H9 (cell line): Measurements from ENCODE around the gene TMPRSS2. TPM values are rescaled to one million over a fixed set of nuclear protein-coding genes. Genes with fewer than 3 reads are reported as not detected.

Experiments
- DNase-seq: peaks from one replicate; pipeline ENCODE4 v3.0.0-alpha.2; 2017
- H2AFZ ChIP-seq: one replicate; pipeline ENCODE4 v1.6.1; 2013; ENCODE audit warnings: mild to moderate bottlenecking, low read length, control low read depth, moderate library complexity
- H2AK5ac ChIP-seq: 2 replicates; pipeline ENCODE4 v1.6.1; 2013; ENCODE audit warnings: low read length, control low read depth, mixed read lengths; ENCODE audit not compliant: insufficient read length
- H2BK120ac ChIP-seq: one replicate; pipeline ENCODE4 v1.6.1; 2013; ENCODE audit warnings: low read depth, mild to moderate bottlenecking, low read length, control low read depth, inconsistent platforms; ENCODE audit not compliant: poor library complexity, severe bottlenecking
- H2BK12ac ChIP-seq: 2 replicates; pipeline ENCODE4 v1.6.1; 2013; ENCODE audit warnings: low read length, control low read depth, mixed read lengths, low read depth; ENCODE audit not compliant: insufficient read length
- H2BK15ac ChIP-seq: 2 replicates; pipeline ENCODE4 v1.6.1; 2013; ENCODE audit warnings: low read depth, low read length, control low read depth
- H2BK20ac ChIP-seq: one replicate; pipeline ENCODE4 v1.6.1; 2013; ENCODE audit warnings: low read depth, mild to moderate bottlenecking, low read length, control low read depth, inconsistent platforms; ENCODE audit not compliant: poor library complexity, severe bottlenecking
- H2BK5ac ChIP-seq: 2 replicates; pipeline ENCODE4 v1.6.1; 2013; ENCODE audit warnings: low read length, control low read depth, mixed read lengths; ENCODE audit not compliant: insufficient read length
- H3K14ac ChIP-seq: 2 replicates; pipeline ENCODE4 v1.6.1; 2013; ENCODE audit warnings: low read length, control low read depth; ENCODE audit not compliant: insufficient read depth
- H3K18ac ChIP-seq: 2 replicates; pipeline ENCODE4 v1.6.1; 2013; ENCODE audit warnings: low read depth, mild to moderate bottlenecking, mixed read lengths, low read length, control low read depth; ENCODE audit not compliant: insufficient read length
- H3K23ac ChIP-seq: 2 replicates; pipeline ENCODE4 v1.6.1; 2013; ENCODE audit warnings: low read length, control low read depth, mixed read lengths, low read depth; ENCODE audit not compliant: insufficient read length
- H3K23me2 ChIP-seq: 2 replicates; pipeline ENCODE4 v1.6.1; 2013; ENCODE audit warnings: low read depth, mild to moderate bottlenecking, mixed read lengths, low read length, control low read depth; ENCODE audit not compliant: insufficient read length, poor library complexity, severe bottlenecking
- H3K27ac ChIP-seq: 2 replicates; pipeline ENCODE4 v1.5.1; 2013; ENCODE audit warnings: low read length, control low read depth, mixed read lengths, low read depth; ENCODE audit not compliant: insufficient read length
- H3K27me3 ChIP-seq: 2 replicates; pipeline ENCODE4 v1.6.1; 2013; ENCODE audit warnings: low read length, control low read depth, inconsistent platforms; ENCODE audit not compliant: insufficient read depth
- H3K4ac ChIP-seq: 2 replicates; pipeline ENCODE4 v1.6.1; 2013; ENCODE audit warnings: low read depth, mild to moderate bottlenecking, control low read depth, inconsistent platforms, low read length, moderate library complexity
- H3K4me1 ChIP-seq: 2 replicates; pipeline ENCODE4 v1.6.1; 2013; ENCODE audit warnings: low read length, control low read depth, inconsistent platforms; ENCODE audit not compliant: insufficient read depth
- H3K4me2 ChIP-seq: 2 replicates; pipeline ENCODE4 v1.6.1; 2013; ENCODE audit warnings: low read length, control low read depth, mixed read lengths; ENCODE audit not compliant: insufficient read length, insufficient read depth
- H3K56ac ChIP-seq: 2 replicates; pipeline ENCODE4 v1.6.1; 2013; ENCODE audit warnings: low read depth, mild to moderate bottlenecking, mixed read lengths, low read length, control low read depth; ENCODE audit not compliant: insufficient read length
- H3K79me1 ChIP-seq: 2 replicates; pipeline ENCODE4 v1.6.1; 2013; ENCODE audit warnings: low read depth, mild to moderate bottlenecking, moderate library complexity, low read length, control low read depth, inconsistent platforms; ENCODE audit not compliant: insufficient read depth, poor library complexity, severe bottlenecking
- H3K79me2 ChIP-seq: 2 replicates; pipeline ENCODE4 v1.6.1; 2013; ENCODE audit warnings: low read length, control low read depth, inconsistent platforms; ENCODE audit not compliant: insufficient read depth
- H3K9ac ChIP-seq: 2 replicates; pipeline ENCODE4 v1.6.1; 2013; ENCODE audit warnings: low read length, control low read depth, mixed read lengths; ENCODE audit not compliant: insufficient read length; ENCODE audit errors: extremely low read depth
- H3K9me3 ChIP-seq: one replicate; pipeline ENCODE4 v1.6.1; 2013; ENCODE audit warnings: low read depth, low read length, inconsistent platforms; ENCODE audit not compliant: control insufficient read depth
- H3T11ph ChIP-seq: one replicate; pipeline ENCODE4 v1.6.1; 2013; ENCODE audit warnings: mild to moderate bottlenecking, low read length, control low read depth, inconsistent platforms
- H4K20me1 ChIP-seq: one replicate; pipeline ENCODE4 v1.6.1; 2013; ENCODE audit not compliant: control insufficient read depth, insufficient read length, insufficient read depth
- H4K5ac ChIP-seq: 2 replicates; pipeline ENCODE4 v1.6.1; 2013; ENCODE audit warnings: low read depth, mild to moderate bottlenecking, mixed read lengths, low read length, control low read depth; ENCODE audit not compliant: insufficient read length
- H4K8ac ChIP-seq: replicated peaks from 2 replicates; pipeline ENCODE4 v1.6.1; 2013; ENCODE audit warnings: low read length, control low read depth, mixed read lengths, low read depth; ENCODE audit not compliant: insufficient read length
- H4K91ac ChIP-seq: 2 replicates; pipeline ENCODE4 v1.6.1; 2013; ENCODE audit warnings: low read depth, mild to moderate bottlenecking, moderate library complexity, mixed read lengths, low read length, control low read depth; ENCODE audit not compliant: insufficient read length
- H3K27ac Mint-ChIP-seq, 3 experiments: 2 replicates in 2 of 3; 3 replicates in 1 of 3; pipeline ENCODE4 v1.8.0; 2020 to 2021; ENCODE audit warnings: mixed read lengths in 3 of 3, mild to moderate bottlenecking in 1 of 3, moderate library complexity in 1 of 3
- H3K27me3 Mint-ChIP-seq: 2 replicates; pipeline ENCODE4 v1.8.0; 2021; ENCODE audit warnings: low read depth, mild to moderate bottlenecking, moderate library complexity, mixed read lengths
- H3K36me3 Mint-ChIP-seq, 3 experiments: 2 replicates in 2 of 3; 3 replicates in 1 of 3; pipeline ENCODE4 v1.8.0; 2020 to 2021; ENCODE audit warnings: low read depth in 3 of 3, mixed read lengths in 3 of 3; ENCODE audit not compliant: insufficient read depth in 1 of 3
- H3K4me1 Mint-ChIP-seq, 2 experiments: 2 replicates each; pipeline ENCODE4 v1.8.0; 2020; ENCODE audit warnings: mixed read lengths in 2 of 2
- H3K4me3 Mint-ChIP-seq, 2 experiments: 2 replicates in 1 of 2; 3 replicates in 1 of 2; pipeline ENCODE4 v1.8.0; 2020 to 2021; ENCODE audit warnings: mild to moderate bottlenecking in 2 of 2, mixed read lengths in 2 of 2, moderate library complexity in 1 of 2
- H3K9me3 Mint-ChIP-seq, 2 experiments: 2 replicates in 1 of 2; 3 replicates in 1 of 2; pipeline ENCODE4 v1.8.0; 2020; ENCODE audit warnings: mild to moderate bottlenecking in 2 of 2, mixed read lengths in 2 of 2, moderate library complexity in 1 of 2
- CTCF ChIP-seq: fragments of 200-600 bp; sonication (generic); conservative IDR thresholded peaks from 3 replicates; pipeline ENCODE4 v1.8.0; 2021; ENCODE audit warnings: antibody characterized with exemption, mild to moderate bottlenecking
- WGBS: extraction: QIAGEN DNeasy Blood & Tissue Kit; methylation state at CpG from one replicate; pipeline ENCODE4 v1.1.7; 2013; ENCODE audit warnings: missing lambda C conversion rate, low lambda C conversion rate, mixed read lengths; ENCODE audit not compliant: insufficient read length; ENCODE audit errors: extremely low coverage; 5-methylcytosine and 5-hydroxymethylcytosine counted together
- total RNA-seq: library from RNA; stranded (reverse); gene quantifications from 2 replicates; pipeline ENCODE4 v1.2.1, GENCODE V29; 2021

The TMPRSS2 gene
- total RNA-seq, 1 experiment from 2014 or later, result 12.1 TPM

DNA sequence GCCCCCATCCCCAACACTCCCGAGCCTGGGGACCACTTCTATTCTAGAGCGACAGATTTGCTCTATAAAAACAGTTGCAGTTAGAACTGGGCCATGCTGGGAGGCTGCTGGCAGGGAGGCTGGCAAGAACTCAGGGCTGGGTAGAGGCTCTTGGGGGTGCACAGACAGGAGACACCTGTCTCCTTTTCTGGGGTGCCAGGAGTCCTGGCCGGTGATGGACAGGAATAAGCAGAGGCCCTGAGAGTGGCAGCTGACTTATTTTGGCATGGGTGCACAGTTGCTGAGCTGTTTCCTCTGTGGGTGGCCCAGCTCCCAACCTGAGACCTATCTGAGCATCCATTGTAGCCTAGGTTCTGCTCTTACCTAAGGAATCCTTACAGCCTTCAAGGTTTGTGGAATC is 39.2 kb upstream of the TMPRSS2 start:
- H4K5ac ChIP-seq, result no peak overlapping the region
- H4K8ac ChIP-seq, result no peak overlapping the region
- no peak overlapping the region for H2BK120ac ChIP-seq
- H3K4ac ChIP-seq, result no peak overlapping the region
- H3K36me3 Mint-ChIP-seq, result 0 out of 7 replicates have a peak, but pooled peaks cover 0 to 4% (median 0%) of the 10 kb centered on the region in 3 experiments
- H3K27me3 Mint-ChIP-seq, result no peaks in the 10 kb centered on the region; the same call in 1 of the 2 replicates
- no peak overlapping the region for H2BK12ac ChIP-seq
- no peaks in the 10 kb centered on the region for H3K79me2 ChIP-seq
- DNase-seq, result no peak
- H3K4me2 ChIP-seq, result no peak overlapping the region
- H4K20me1 ChIP-seq, result no peaks in the 10 kb centered on the region
- no peak overlapping the region for H2BK20ac ChIP-seq
- no peaks in the 10 kb centered on the region for H3K79me1 ChIP-seq
- no peak overlapping the region for H3K4me3 Mint-ChIP-seq
- no CpG with 5 or more reads among the region's 3 CpGs for WGBS
- H4K91ac ChIP-seq, result no peak overlapping the region
- no peaks in the 10 kb centered on the region for H3K27me3 ChIP-seq
- no peak overlapping the region for H3K27ac ChIP-seq
- H3T11ph ChIP-seq, result no peak overlapping the region
- no peak overlapping the region for H3K23ac ChIP-seq
- no peak overlapping the region for H3K9ac ChIP-seq
- H3K27ac Mint-ChIP-seq, result no peak overlapping the region
- H3K23me2 ChIP-seq, result no peaks in the 10 kb centered on the region
- no peak overlapping the region for H2BK15ac ChIP-seq
- no peak overlapping the region for H3K14ac ChIP-seq
- H3K56ac ChIP-seq, result no peak overlapping the region
- no peaks in the 10 kb centered on the region for H3K4me1 ChIP-seq
- H3K9me3 ChIP-seq, result no peaks in the 10 kb centered on the region
- no peak for TF ChIP-seq CTCF
- H3K18ac ChIP-seq, result no peak overlapping the region
- no peak overlapping the region for H2AFZ ChIP-seq
- peaks cover 12 to 20% of the 10 kb centered on the region in 2 experiments for H3K4me1 Mint-ChIP-seq
- H2AK5ac ChIP-seq, result no peak overlapping the region
- no peak overlapping the region for H2BK5ac ChIP-seq
- peaks cover 0 to 3% of the 10 kb centered on the region in 2 experiments; a peak in 1 of 5 replicates for H3K9me3 Mint-ChIP-seq
